ENCODE results near the gene SMARCC2.
A peak's percentile ranks its signal among the peaks of the same experiment; 100 is the strongest.

The SMARCC2 gene

GRCh38 chr12:56190695-56191155, 1.4 kb upstream of the SMARCC2 start:
- H3K9me3 ChIP-seq (ENCODE audit: control insufficient read depth in 1 of 2, low read length in 2 of 2), result no peaks in the 10 kb centered on the region
- H3K4me3 ChIP-seq (ENCODE audit: low read depth in 1 of 2, low read length in 2 of 2), result peak overlapping the region; percentile 85 to 93
- peaks cover 0 to 8% of the 10 kb centered on the region in 2 donors for H3K36me3 ChIP-seq (ENCODE audit: control insufficient read depth in 1 of 2, insufficient read depth in 2 of 2, low read length in 2 of 2)
- H3K27me3 ChIP-seq (ENCODE audit: low read depth, low read length), result no peaks in the 10 kb centered on the region
- peak overlapping the region; percentile 97 for H3K27ac ChIP-seq (ENCODE audit: low read length)
- H3K4me1 ChIP-seq (ENCODE audit: control insufficient read depth in 1 of 2, insufficient read depth in 2 of 2, low read length in 2 of 2), result peaks cover 5 to 25% of the 10 kb centered on the region in 2 donors

- peak overlapping the region; percentile 97 for H3K27ac ChIP-seq (ENCODE audit: low read length)
- H3K4me1 ChIP-seq (ENCODE audit: control insufficient read depth in 1 of 2, insufficient read depth in 2 of 2, low read length in 2 of 2), result peaks cover 5 to 25% of the 10 kb centered on the region in 2 donors
- H3K9me3 ChIP-seq (ENCODE audit: control insufficient read depth in 1 of 2, low read length in 2 of 2), result no peaks in the 10 kb centered on the region
- H3K36me3 ChIP-seq (ENCODE audit: control insufficient read depth in 1 of 2, insufficient read depth in 2 of 2, low read length in 2 of 2), result peaks cover 3 to 8% of the 10 kb centered on the region in 2 donors
- peak overlapping the region; percentile 85 to 93 for H3K4me3 ChIP-seq (ENCODE audit: low read depth in 1 of 2, low read length in 2 of 2)
- H3K27me3 ChIP-seq (ENCODE audit: low read depth, low read length), result no peaks in the 10 kb centered on the region
Observed at GRCh38 chr12:56189918-56190694, 823 bp upstream of the SMARCC2 start.

GRCh38 chr12:56188778-56189098, 545 bp downstream of the SMARCC2 start:
- Histone ChIP-seq H3K4me3 (ENCODE audit: low read depth in 1 of 2, low read length in 2 of 2) (peak overlapping the region; percentile 59 to 85), H3K27me3 (ENCODE audit: low read depth, low read length) (no peaks in the 10 kb centered on the region), H3K36me3 (ENCODE audit: control insufficient read depth in 1 of 2, insufficient read depth in 2 of 2, low read length in 2 of 2) (peaks cover 17 to 21% of the 10 kb centered on the region in 2 donors), H3K9me3 (ENCODE audit: control insufficient read depth in 1 of 2, low read length in 2 of 2) (no peaks in the 10 kb centered on the region), H3K27ac (ENCODE audit: low read length) (peak overlapping the region; percentile 10), H3K4me1 (ENCODE audit: control insufficient read depth in 1 of 2, insufficient read depth in 2 of 2, low read length in 2 of 2) (peaks cover 5 to 25% of the 10 kb centered on the region in 2 donors)

- peak overlapping the region; percentile 10 for H3K27ac ChIP-seq (ENCODE audit: low read length)
Observed at GRCh38 chr12:56188131-56188777, 1.0 kb downstream of the SMARCC2 start.

GRCh38 chr12:56186957-56187356, 2.3 kb downstream of the SMARCC2 start:
- H3K27me3 ChIP-seq (ENCODE audit: low read depth, low read length), result no peaks in the 10 kb centered on the region
- peaks cover 26 to 27% of the 10 kb centered on the region in 2 donors for H3K36me3 ChIP-seq (ENCODE audit: control insufficient read depth in 1 of 2, insufficient read depth in 2 of 2, low read length in 2 of 2)
- H3K4me1 ChIP-seq (ENCODE audit: control insufficient read depth in 1 of 2, insufficient read depth in 2 of 2, low read length in 2 of 2), result peaks cover 5 to 25% of the 10 kb centered on the region in 2 donors
- no peak overlapping the region for H3K4me3 ChIP-seq (ENCODE audit: low read depth in 1 of 2, low read length in 2 of 2)
- no peak overlapping the region for H3K27ac ChIP-seq (ENCODE audit: low read length)
- no peaks in the 10 kb centered on the region for H3K9me3 ChIP-seq (ENCODE audit: control insufficient read depth in 1 of 2, low read length in 2 of 2)

More at GRCh38 chr12:56188131-56188777, 1.0 kb downstream of the SMARCC2 start:
- peaks cover 20 to 25% of the 10 kb centered on the region in 2 donors for H3K36me3 ChIP-seq (ENCODE audit: control insufficient read depth in 1 of 2, insufficient read depth in 2 of 2, low read length in 2 of 2)
- H3K4me3 ChIP-seq (ENCODE audit: low read depth in 1 of 2, low read length in 2 of 2), result peak overlapping the region; percentile 59 to 85
- no peaks in the 10 kb centered on the region for H3K27me3 ChIP-seq (ENCODE audit: low read depth, low read length)
- no peaks in the 10 kb centered on the region for H3K9me3 ChIP-seq (ENCODE audit: control insufficient read depth in 1 of 2, low read length in 2 of 2)
- H3K4me1 ChIP-seq (ENCODE audit: control insufficient read depth in 1 of 2, insufficient read depth in 2 of 2, low read length in 2 of 2), result peaks cover 5 to 25% of the 10 kb centered on the region in 2 donors

GRCh38 chr12:56178347-56178746, 10.9 kb downstream of the SMARCC2 start:
- H3K27me3 ChIP-seq (ENCODE audit: low read depth, low read length), result no peaks in the 10 kb centered on the region
- H3K9me3 ChIP-seq (ENCODE audit: control insufficient read depth in 1 of 2, low read length in 2 of 2), result no peaks in the 10 kb centered on the region
- H3K4me3 ChIP-seq (ENCODE audit: low read depth in 1 of 2, low read length in 2 of 2), result no peak overlapping the region
- no peaks in the 10 kb centered on the region for H3K4me1 ChIP-seq (ENCODE audit: control insufficient read depth in 1 of 2, insufficient read depth in 2 of 2, low read length in 2 of 2)
- peaks cover 61 to 79% of the 10 kb centered on the region in 2 donors for H3K36me3 ChIP-seq (ENCODE audit: control insufficient read depth in 1 of 2, insufficient read depth in 2 of 2, low read length in 2 of 2)
- no peak overlapping the region for H3K27ac ChIP-seq (ENCODE audit: low read length)

GRCh38 chr12:56172839-56173238, 16.4 kb downstream of the SMARCC2 start:
- Histone ChIP-seq H3K27ac (ENCODE audit: low read length) (no peak overlapping the region), H3K4me1 (ENCODE audit: control insufficient read depth in 1 of 2, insufficient read depth in 2 of 2, low read length in 2 of 2) (no peaks in the 10 kb centered on the region), H3K27me3 (ENCODE audit: low read depth, low read length) (no peaks in the 10 kb centered on the region), H3K9me3 (ENCODE audit: control insufficient read depth in 1 of 2, low read length in 2 of 2) (no peaks in the 10 kb centered on the region), H3K4me3 (ENCODE audit: low read depth in 1 of 2, low read length in 2 of 2) (no peak overlapping the region), H3K36me3 (ENCODE audit: control insufficient read depth in 1 of 2, insufficient read depth in 2 of 2, low read length in 2 of 2) (peaks cover 62 to 89% of the 10 kb centered on the region in 2 donors)

GRCh38 chr12:56169229-56169759, 20.0 kb downstream of the SMARCC2 start:
- Histone ChIP-seq H3K4me3 (ENCODE audit: low read depth in 1 of 2, low read length in 2 of 2) (no peak overlapping the region), H3K4me1 (ENCODE audit: control insufficient read depth in 1 of 2, insufficient read depth in 2 of 2, low read length in 2 of 2) (no peaks in the 10 kb centered on the region), H3K27ac (ENCODE audit: low read length) (no peak overlapping the region), H3K9me3 (ENCODE audit: control insufficient read depth in 1 of 2, low read length in 2 of 2) (no peaks in the 10 kb centered on the region), H3K36me3 (ENCODE audit: control insufficient read depth in 1 of 2, insufficient read depth in 2 of 2, low read length in 2 of 2) (peaks cover 49 to 90% of the 10 kb centered on the region in 2 donors), H3K27me3 (ENCODE audit: low read depth, low read length) (no peaks in the 10 kb centered on the region)

- no peaks in the 10 kb centered on the region for H3K9me3 ChIP-seq (ENCODE audit: control insufficient read depth in 1 of 2, low read length in 2 of 2)
- H3K4me3 ChIP-seq (ENCODE audit: low read depth in 1 of 2, low read length in 2 of 2), result no peak overlapping the region
- H3K27ac ChIP-seq (ENCODE audit: low read length), result no peak overlapping the region
- H3K27me3 ChIP-seq (ENCODE audit: low read depth, low read length), result no peaks in the 10 kb centered on the region
- peaks cover 12 to 32% of the 10 kb centered on the region in 2 donors for H3K4me1 ChIP-seq (ENCODE audit: control insufficient read depth in 1 of 2, insufficient read depth in 2 of 2, low read length in 2 of 2)
- H3K36me3 ChIP-seq (ENCODE audit: control insufficient read depth in 1 of 2, insufficient read depth in 2 of 2, low read length in 2 of 2), result peaks cover 50 to 82% of the 10 kb centered on the region in 2 donors
Observed at GRCh38 chr12:56165369-56165768, 23.9 kb downstream of the SMARCC2 start.

GRCh38 chr12:56164345-56164729, 24.9 kb downstream of the SMARCC2 start:
- no peak overlapping the region for H3K27ac ChIP-seq (ENCODE audit: low read length)
- no peak overlapping the region for H3K4me3 ChIP-seq (ENCODE audit: low read depth in 1 of 2, low read length in 2 of 2)
- no peaks in the 10 kb centered on the region for H3K27me3 ChIP-seq (ENCODE audit: low read depth, low read length)
- peaks cover 55 to 82% of the 10 kb centered on the region in 2 donors for H3K36me3 ChIP-seq (ENCODE audit: control insufficient read depth in 1 of 2, insufficient read depth in 2 of 2, low read length in 2 of 2)
- H3K9me3 ChIP-seq (ENCODE audit: control insufficient read depth in 1 of 2, low read length in 2 of 2), result no peaks in the 10 kb centered on the region
- peaks cover 13 to 41% of the 10 kb centered on the region in 2 donors for H3K4me1 ChIP-seq (ENCODE audit: control insufficient read depth in 1 of 2, insufficient read depth in 2 of 2, low read length in 2 of 2)

- Histone ChIP-seq H3K36me3 (ENCODE audit: control insufficient read depth in 1 of 2, insufficient read depth in 2 of 2, low read length in 2 of 2) (peaks cover 56 to 76% of the 10 kb centered on the region in 2 donors), H3K27ac (ENCODE audit: low read length) (no peak overlapping the region), H3K9me3 (ENCODE audit: control insufficient read depth in 1 of 2, low read length in 2 of 2) (no peaks in the 10 kb centered on the region), H3K27me3 (ENCODE audit: low read depth, low read length) (no peaks in the 10 kb centered on the region), H3K4me3 (ENCODE audit: low read depth in 1 of 2, low read length in 2 of 2) (no peak overlapping the region), H3K4me1 (ENCODE audit: control insufficient read depth in 1 of 2, insufficient read depth in 2 of 2, low read length in 2 of 2) (peaks cover 13 to 42% of the 10 kb centered on the region in 2 donors)
Observed at GRCh38 chr12:56163533-56164344, 25.5 kb downstream of the SMARCC2 start.

All from muscle layer of duodenum (tissue), 2 donors.